HCT116 (cell line): ENCODE results near the gene TSTD2.

Experiments
- POLR2A ChIP-seq: IDR thresholded peaks from 2 replicates; pipeline ENCODE4 v1.7.0; 2011; ENCODE audit warnings: borderline replicate concordance; ENCODE audit not compliant: insufficient read depth, insufficient read length; ENCODE audit errors: extremely low read depth
- RAD21 ChIP-seq: IDR thresholded peaks from 2 replicates; pipeline ENCODE4 v1.6.1; 2012; ENCODE audit warnings: low read depth, mild to moderate bottlenecking
- TF ChIP-seq, protein P1 (sequence below), 3 experiments: fragments of 200-600 bp in 1 of 3; sonication (generic) in 1 of 3; IDR thresholded peaks in 2 of 3; conservative IDR thresholded peaks in 1 of 3; 2 replicates each; pipeline ENCODE4 v1.5.1; 2012 to 2017; ENCODE audit warnings: low read depth in 2 of 3, low read length in 2 of 3, antibody characterized with exemption in 1 of 3, borderline replicate concordance in 1 of 3, control low read depth in 1 of 3, mild to moderate bottlenecking in 1 of 3, mixed read lengths in 1 of 3, mixed run types in 1 of 3, moderate library complexity in 1 of 3; ENCODE audit not compliant: insufficient read depth in 1 of 3
- TF ChIP-seq, protein P2 (sequence below): IDR thresholded peaks from 2 replicates; pipeline ENCODE4 v1.6.1; 2012

DNA sequence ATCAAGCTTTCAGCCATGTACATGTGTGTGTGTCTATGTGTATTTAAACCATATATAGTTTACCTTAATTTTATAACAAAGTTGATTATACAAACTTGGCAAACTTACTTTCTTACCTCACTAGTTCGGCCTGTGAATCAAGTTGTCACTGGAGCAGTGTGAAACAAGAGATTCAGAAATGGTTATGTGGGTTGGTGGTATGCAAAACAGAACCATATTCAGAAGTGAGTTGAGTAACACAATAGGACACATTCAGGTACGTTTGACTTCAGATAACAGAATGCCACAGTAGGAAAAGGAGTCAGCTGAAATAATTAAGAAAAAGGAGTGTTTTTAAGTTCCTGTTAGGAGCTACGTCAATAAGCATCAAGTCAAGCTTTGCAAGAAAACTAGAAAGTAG, 42.5 kb upstream of the TSTD2 start:
- TF ChIP-seq RAD21 (no peak), POLR2A (no peak)
- TF ChIP-seq, protein P1, sequence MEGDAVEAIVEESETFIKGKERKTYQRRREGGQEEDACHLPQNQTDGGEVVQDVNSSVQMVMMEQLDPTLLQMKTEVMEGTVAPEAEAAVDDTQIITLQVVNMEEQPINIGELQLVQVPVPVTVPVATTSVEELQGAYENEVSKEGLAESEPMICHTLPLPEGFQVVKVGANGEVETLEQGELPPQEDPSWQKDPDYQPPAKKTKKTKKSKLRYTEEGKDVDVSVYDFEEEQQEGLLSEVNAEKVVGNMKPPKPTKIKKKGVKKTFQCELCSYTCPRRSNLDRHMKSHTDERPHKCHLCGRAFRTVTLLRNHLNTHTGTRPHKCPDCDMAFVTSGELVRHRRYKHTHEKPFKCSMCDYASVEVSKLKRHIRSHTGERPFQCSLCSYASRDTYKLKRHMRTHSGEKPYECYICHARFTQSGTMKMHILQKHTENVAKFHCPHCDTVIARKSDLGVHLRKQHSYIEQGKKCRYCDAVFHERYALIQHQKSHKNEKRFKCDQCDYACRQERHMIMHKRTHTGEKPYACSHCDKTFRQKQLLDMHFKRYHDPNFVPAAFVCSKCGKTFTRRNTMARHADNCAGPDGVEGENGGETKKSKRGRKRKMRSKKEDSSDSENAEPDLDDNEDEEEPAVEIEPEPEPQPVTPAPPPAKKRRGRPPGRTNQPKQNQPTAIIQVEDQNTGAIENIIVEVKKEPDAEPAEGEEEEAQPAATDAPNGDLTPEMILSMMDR (IDR thresholded peaks at IDR 0.05 in 2 of 3, conservative IDR thresholded peaks at IDR 0.05 in 1 of 3; ENCODE audit: borderline replicate concordance in 1 of 3, insufficient read depth in 1 of 3, low read depth in 2 of 3, low read length in 2 of 3): no peak
- TF ChIP-seq, protein P2, sequence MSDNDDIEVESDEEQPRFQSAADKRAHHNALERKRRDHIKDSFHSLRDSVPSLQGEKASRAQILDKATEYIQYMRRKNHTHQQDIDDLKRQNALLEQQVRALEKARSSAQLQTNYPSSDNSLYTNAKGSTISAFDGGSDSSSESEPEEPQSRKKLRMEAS: no peak
